ENCODE data around the gene GPBP1L1.
"Not testable (repeated sequence)": the region's sequence is repeated elsewhere in the genome, so short reads cannot be mapped to it uniquely, and the experiment has no call there.

GPBP1L1 gene

DNA sequence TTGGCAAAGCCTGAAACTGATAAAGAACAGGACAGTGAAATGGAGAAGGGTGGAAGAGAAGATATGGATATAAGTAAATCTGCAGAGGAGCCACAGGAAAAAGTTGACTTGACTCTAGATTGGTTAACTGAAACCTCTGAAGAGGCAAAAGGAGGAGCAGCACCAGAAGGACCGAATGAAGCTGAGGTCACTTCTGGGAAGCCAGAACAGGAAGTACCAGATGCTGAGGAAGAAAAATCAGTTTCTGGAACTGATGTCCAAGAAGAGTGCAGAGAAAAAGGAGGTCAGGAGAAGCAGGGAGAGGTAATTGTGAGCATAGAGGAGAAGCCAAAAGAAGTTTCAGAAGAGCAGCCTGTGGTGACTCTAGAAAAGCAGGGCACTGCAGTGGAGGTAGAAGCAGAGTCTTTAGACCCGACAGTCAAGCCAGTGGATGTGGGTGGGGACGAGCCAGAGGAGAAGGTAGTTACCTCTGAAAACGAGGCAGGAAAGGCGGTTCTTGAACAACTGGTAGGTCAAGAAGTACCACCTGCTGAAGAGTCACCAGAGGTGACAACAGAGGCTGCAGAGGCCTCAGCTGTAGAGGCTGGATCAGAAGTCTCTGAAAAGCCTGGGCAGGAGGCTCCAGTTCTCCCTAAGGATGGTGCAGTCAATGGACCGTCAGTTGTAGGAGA is 78.8 kb downstream of the GPBP1L1 start:
- H3K36me3 ChIP-seq: peaks cover 86% of the 10 kb centered on the region

DNA sequence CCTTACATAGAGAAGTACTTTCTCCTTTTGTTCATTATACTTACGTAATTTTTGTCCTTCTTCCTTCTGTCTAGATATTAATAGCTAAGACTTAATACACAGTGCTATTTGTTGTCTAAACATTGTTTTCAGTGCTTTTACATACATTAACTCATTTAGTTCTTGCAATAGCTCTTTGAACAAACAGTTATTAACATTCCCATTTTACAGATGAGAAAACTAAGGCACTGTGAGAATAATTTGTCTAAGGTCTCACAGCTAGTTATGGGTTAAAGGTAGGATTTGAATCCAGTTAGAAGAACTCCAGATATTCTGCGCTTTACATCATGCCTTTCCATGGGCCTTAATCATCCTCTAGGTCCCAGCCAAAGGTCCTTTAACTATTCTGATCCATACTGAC is 82.1 kb downstream of the GPBP1L1 start:
- Histone ChIP-seq H3K4me3 (ENCODE audit: low read depth, low read length) (no peak overlapping the region), H3K36me3 (peaks cover 78% of the 10 kb centered on the region)

More for the DNA sequence above, 78.8 kb downstream of the GPBP1L1 start:
- Histone ChIP-seq H3K4me3 (ENCODE audit: low read depth, low read length) (no peak overlapping the region), H3K27ac (no peak overlapping the region), H3K9me3 (ENCODE audit: severe bottlenecking) (no peaks in the 10 kb centered on the region), H3K27me3 (ENCODE audit: insufficient read depth, low read depth, severe bottlenecking) (no peaks in the 10 kb centered on the region)
- TF ChIP-seq, protein P1, sequence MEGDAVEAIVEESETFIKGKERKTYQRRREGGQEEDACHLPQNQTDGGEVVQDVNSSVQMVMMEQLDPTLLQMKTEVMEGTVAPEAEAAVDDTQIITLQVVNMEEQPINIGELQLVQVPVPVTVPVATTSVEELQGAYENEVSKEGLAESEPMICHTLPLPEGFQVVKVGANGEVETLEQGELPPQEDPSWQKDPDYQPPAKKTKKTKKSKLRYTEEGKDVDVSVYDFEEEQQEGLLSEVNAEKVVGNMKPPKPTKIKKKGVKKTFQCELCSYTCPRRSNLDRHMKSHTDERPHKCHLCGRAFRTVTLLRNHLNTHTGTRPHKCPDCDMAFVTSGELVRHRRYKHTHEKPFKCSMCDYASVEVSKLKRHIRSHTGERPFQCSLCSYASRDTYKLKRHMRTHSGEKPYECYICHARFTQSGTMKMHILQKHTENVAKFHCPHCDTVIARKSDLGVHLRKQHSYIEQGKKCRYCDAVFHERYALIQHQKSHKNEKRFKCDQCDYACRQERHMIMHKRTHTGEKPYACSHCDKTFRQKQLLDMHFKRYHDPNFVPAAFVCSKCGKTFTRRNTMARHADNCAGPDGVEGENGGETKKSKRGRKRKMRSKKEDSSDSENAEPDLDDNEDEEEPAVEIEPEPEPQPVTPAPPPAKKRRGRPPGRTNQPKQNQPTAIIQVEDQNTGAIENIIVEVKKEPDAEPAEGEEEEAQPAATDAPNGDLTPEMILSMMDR (IDR thresholded peaks at IDR 0.05; ENCODE audit: low read depth, low read length): no peak
- no peak for DNase-seq

DNA sequence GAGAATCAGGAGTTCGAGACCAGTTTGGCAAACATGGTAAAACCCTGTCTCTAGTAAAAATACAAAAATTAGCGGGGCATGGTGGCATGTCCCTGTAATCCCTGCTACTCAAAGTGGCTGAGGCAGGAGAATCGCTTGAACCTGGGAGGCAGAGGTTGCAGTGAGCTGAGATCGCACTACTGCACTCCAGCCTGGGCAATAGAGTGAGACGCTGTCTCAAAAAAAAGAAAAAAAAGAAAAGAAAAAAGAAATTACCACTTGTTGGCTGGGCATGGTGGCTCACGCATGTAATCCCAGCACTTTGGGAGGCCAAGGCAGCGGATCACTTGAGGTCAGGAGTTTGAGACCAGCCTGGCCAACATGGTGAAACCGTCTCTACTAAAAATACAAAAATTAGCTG is 89.6 kb downstream of the GPBP1L1 start:
- not testable (repeated sequence) for H3K9me3 ChIP-seq (ENCODE audit: severe bottlenecking); H3K4me3 ChIP-seq (ENCODE audit: low read depth, low read length); DNase-seq; H3K27me3 ChIP-seq (ENCODE audit: insufficient read depth, low read depth, severe bottlenecking); H3K27ac ChIP-seq
- peaks cover 77% of the 10 kb centered on the region for H3K36me3 ChIP-seq

More for the DNA sequence above, 82.1 kb downstream of the GPBP1L1 start:
- no peaks in the 10 kb centered on the region for H3K9me3 ChIP-seq (ENCODE audit: severe bottlenecking)
- H3K27ac ChIP-seq: no peak overlapping the region
- TF ChIP-seq, protein P1 (IDR thresholded peaks at IDR 0.05; ENCODE audit: low read depth, low read length): no peak
- H3K27me3 ChIP-seq (ENCODE audit: insufficient read depth, low read depth, severe bottlenecking): no peaks in the 10 kb centered on the region
- no peak for DNase-seq

DNA sequence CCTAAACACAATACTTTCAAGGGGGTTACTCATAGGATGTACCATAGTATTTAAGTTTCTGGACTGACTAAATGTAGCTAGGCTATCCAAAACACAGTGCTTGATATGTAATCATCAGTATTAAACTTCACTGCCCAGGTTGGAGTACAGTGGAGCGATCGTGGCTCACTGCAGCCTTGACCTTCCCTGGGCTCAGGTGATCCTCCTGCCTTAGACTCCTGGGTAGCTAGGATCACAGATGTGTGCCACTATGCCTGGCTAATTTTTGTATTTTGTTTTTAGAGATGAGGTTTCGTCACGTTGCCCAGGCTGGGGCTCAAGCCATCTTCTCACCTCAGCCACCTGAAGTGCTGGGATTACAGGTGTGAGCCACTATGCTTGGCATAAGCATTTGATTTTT is 91.9 kb downstream of the GPBP1L1 start:
- no peak overlapping the region for H3K27ac ChIP-seq
- TF ChIP-seq, protein P1 (IDR thresholded peaks at IDR 0.05; ENCODE audit: low read depth, low read length): no peak
- DNase-seq: no peak
- no peaks in the 10 kb centered on the region for H3K27me3 ChIP-seq (ENCODE audit: insufficient read depth, low read depth, severe bottlenecking)
- no peaks in the 10 kb centered on the region for H3K9me3 ChIP-seq (ENCODE audit: severe bottlenecking)
- no peak overlapping the region for H3K4me3 ChIP-seq (ENCODE audit: low read depth, low read length)
- peaks cover 91% of the 10 kb centered on the region for H3K36me3 ChIP-seq

DNA sequence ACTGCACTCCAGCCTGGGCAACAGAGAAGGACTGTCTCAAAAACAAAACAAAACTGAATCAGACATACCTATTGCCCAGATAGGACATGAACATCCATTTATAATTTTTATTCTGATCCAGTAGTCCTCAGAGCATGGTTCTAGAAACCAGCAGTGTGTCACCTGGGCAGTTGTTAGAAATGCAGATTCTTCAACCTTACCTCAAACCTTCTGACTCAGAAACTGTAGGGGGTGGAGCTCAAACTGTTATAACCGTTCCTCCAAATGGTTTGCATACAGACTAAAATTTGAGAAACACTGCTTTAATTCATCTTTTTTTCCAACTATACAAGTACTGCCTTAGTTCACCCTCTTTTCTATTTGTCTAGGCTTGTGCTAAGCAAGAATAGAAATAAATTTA is 96.5 kb downstream of the GPBP1L1 start:
- peaks cover 89% of the 10 kb centered on the region for H3K36me3 ChIP-seq
- no peak overlapping the region for H3K27ac ChIP-seq
- TF ChIP-seq, protein P1 (IDR thresholded peaks at IDR 0.05; ENCODE audit: low read depth, low read length): no peak
- H3K9me3 ChIP-seq (ENCODE audit: severe bottlenecking): no peaks in the 10 kb centered on the region
- DNase-seq: no peak
- H3K4me3 ChIP-seq (ENCODE audit: low read depth, low read length): no peak overlapping the region
- no peaks in the 10 kb centered on the region for H3K27me3 ChIP-seq (ENCODE audit: insufficient read depth, low read depth, severe bottlenecking)

DNA sequence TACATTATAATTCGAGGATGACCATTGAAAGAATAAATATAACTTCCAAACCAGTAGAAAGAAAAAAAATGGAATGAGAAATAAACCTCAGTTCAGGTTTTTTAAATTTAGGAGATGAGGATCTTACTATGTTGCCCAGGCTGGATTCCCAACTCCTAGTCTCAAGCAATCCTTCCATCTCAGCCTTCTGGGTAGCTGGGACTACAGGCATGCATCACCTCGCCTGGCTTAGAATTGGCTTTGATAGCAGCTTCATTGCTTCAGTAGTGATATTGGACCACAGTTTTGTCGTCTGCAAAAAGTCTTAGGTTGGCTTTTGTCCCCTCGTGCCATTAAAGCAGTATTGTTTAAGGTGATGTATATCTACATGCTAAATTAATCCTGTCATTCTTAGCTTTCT is 99.6 kb downstream of the GPBP1L1 start:
- Histone ChIP-seq H3K4me3 (ENCODE audit: low read depth, low read length) (no peak overlapping the region), H3K36me3 (peaks cover 66% of the 10 kb centered on the region), H3K27me3 (ENCODE audit: insufficient read depth, low read depth, severe bottlenecking) (no peaks in the 10 kb centered on the region), H3K9me3 (ENCODE audit: severe bottlenecking) (no peaks in the 10 kb centered on the region), H3K27ac (no peak overlapping the region)
- TF ChIP-seq, protein P1 (IDR thresholded peaks at IDR 0.05; ENCODE audit: low read depth, low read length): no peak
- no peak for DNase-seq

Measured in WERI-Rb-1 (cell line).